NK-92 (cell line): ENCODE measurements around the gene CLDN1.

Source experiments
- DNase-seq: peaks from one replicate; lab custom pipeline; 2025; ENCODE audit not compliant: unreplicated experiment; lab: John Stamatoyannopoulos, UW

CLDN1 gene

DNA sequence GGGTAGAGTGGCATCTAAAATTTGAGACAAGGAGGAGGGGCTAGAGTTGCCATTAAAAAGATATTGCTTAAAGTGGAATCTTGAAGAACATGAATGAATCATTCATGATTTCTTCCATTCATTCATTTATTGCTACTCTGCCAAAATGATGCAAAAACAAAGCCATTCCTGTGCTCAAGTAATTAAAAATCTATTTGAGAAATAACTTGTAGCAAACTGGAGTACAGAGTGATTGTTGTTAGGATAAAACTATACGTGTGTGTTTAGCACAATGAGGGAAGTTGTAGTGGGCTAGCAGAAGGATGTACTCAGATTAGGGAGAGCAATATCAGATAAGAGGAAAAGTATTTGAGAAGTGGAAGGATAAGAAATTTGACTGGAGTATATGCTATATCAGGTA lies 11.7 kb upstream of the CLDN1 start:
- no peak for DNase-seq

GRCh38 chr3:190330936-190331734 lies 8.9 kb upstream of the CLDN1 start:
- no peak for DNase-seq

GRCh38 chr3:190326930-190327329 lies 4.7 kb upstream of the CLDN1 start:
- no peak for DNase-seq

GRCh38 chr3:190326361-190326760 lies 4.1 kb upstream of the CLDN1 start:
- DNase-seq: no peak

DNA sequence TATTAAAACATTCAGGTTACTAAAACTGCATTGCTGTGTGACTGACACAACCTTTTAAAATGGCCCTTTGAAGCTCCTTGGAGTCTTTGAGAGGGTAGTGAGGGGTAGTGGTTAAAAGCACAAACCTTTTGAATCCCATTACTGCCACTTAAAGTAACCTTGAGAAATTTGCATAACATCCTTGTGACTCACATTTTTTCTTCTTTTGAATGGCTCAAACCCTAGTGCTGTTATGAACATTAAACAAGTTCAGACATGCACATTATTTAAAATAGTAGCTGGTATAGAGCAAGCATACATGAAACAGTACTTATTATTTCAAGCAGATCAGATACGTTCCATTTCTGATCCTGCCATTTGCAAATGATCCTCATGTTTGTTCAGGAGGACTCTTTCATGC lies 3.7 kb upstream of the CLDN1 start:
- DNase-seq: no peak

- no peak for DNase-seq
These were observed 990 bp upstream of the CLDN1 start for GRCh38 chr3:190323246-190323626.

- no peak for DNase-seq
These were observed 479 bp upstream of the CLDN1 start for GRCh38 chr3:190322604-190323245.

DNA sequence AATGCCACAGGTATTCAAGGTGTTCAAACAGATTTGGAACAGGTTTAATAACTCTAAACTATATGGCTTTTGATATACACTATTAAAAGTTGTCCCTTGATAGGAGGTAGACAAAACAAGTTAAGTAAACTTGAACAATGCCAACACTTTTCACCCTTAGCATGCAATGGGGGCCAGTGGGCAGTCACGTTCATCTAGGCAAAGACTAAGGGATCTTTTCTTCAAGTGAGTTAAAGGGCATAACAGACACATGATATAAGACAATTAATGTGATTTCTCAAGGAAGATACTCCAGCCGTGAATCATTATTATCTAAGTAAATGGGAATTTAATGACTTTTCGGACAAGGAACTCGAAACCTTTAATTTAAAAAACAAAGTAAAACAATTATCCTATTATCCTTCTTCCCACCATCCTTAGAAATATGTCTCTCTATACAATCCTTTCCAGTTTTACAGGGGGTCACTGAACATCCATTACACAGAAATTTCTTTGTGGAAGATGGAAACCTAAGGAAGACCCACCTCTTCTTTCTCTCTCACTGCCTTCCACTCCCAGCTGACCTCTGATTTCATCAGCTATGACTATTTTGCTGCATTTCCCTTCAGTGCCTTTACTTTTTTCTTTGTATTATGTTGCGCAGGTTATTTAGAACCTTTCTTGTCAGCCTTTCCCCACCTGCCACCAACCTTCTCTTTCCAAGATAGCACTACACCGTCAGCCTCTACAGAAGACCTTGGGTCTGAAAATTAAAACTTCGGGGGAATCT lies 1.5 kb downstream of the CLDN1 start:
- no peak for DNase-seq

DNA sequence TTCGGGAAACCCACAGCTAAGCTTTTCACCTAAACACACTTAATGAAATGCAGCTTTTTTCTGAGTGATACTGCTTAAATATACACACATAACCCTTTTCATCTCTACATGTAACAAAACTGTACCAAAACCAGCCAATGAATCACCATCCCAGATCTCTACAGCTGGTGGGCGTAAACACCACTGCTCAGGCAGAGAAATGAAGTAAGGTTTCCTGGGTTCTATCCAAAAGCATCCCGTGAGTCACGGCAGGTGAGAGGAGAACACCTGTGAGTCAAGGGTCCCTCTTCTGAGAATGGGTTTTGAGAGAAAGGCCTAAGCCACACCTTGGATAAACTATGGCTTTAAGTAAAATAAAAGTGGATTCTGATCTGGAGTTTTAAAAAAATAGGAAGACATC lies 2.6 kb downstream of the CLDN1 start:
- DNase-seq: no peak

DNA sequence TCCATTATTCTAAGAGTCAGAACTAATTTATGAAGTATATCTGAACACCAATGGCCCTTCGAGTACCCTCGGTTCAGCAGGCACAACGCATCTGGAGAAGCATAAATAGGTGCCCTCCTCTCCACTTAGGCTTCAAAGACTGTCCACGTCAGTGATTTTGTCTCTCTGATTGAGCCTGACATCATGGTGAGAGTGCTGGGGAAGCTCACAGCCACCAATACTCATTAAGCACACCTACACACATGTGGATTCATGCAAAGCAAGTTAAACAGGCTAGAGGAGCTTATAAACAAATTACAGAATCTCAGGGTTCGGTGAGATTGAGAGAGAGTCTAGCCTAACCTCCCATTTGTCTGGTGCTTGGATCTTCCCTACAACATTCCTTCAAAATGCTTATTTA lies 3.6 kb downstream of the CLDN1 start:
- no peak for DNase-seq

- no peak for DNase-seq
These were observed 7.5 kb downstream of the CLDN1 start for GRCh38 chr3:190314741-190315140.

DNA sequence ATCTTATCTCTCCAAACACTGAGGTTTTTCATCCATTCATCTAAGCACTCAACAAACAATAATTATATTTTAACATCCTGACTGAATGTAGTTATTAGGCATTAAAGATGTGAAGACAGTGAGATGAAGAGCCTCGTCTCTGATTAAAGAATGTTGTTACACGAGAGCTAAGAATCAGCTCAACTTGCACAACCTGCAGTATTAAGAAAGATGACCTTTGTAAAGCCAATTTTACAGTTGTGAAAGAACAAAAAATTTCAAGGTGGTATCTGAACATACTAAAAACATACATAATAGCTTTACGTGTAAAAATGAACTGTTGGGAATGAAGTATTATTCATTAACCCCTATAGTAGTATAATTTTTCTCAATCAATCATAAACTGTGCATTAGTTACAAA lies 12.8 kb downstream of the CLDN1 start:
- no peak for DNase-seq

GRCh38 chr3:190308154-190308553 lies 14.1 kb downstream of the CLDN1 start:
- DNase-seq: no peak

DNA sequence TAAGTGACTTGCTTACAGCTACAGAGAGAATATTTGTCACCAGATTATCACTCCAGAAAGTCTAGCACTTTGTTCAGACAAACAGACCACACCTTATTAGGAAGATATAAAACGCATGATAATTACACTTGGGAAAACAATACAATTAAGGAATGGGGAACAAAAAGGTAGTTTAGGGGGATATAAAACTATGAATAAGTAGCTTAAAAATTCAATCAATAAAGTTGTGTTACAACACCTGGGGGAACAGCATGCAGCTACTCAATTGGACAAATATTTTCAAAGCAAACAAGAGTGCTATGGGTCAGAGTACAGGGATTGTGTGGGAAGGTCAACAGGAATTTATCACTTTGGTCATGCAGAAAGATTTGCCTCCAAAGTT lies 15.1 kb downstream of the CLDN1 start:
- DNase-seq: no peak

DNA sequence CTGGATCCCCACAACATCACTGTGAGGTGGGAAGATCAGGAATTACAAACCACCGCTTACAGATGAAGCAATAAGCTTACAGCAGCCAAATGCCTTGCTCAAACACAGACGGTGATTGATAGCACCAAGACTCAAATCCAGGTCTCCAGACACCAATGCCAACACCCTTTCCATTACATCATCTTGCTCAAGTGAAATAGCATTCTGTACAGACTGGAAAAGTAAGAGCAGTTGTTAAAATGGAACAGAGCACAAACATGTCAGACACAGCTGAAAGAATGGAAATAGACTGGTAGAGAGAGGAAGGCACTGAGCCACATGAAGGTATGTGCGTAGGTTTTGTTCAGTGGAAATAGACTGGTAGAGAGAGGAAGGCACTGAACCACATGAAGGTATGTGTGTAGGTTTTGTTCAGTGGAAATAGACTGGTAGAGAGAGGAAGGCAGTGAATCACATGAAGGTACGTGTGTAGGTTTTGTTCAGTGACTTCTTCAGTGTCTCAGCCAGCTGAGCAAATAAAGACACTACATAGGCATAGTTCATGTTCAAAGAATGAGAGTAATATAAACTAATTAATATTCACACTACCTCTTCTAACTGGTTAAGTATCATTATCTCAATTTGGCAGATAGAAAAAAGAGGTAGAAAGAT lies 15.6 kb downstream of the CLDN1 start:
- no peak for DNase-seq

DNA sequence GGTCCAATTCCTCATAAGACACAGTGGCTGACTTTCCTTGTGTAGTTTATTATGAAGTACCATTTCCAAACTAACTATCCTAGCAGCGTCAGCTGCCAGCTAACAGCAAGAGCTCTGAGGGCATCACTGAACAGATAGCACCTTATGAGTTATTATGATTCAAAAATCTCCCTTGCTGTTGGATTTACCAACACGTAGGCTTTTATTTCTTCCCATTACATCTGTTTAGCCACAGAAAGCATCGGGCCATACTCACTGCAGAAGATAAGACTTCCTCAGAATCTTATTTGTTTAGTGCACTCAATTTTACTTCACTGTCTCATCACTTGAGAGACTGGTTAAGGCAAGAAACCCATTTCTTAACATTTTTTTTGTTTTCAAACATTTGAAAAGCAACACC lies 16.2 kb downstream of the CLDN1 start:
- no peak for DNase-seq

GRCh38 chr3:190305406-190305805 lies 16.8 kb downstream of the CLDN1 start:
- no peak for DNase-seq

DNA sequence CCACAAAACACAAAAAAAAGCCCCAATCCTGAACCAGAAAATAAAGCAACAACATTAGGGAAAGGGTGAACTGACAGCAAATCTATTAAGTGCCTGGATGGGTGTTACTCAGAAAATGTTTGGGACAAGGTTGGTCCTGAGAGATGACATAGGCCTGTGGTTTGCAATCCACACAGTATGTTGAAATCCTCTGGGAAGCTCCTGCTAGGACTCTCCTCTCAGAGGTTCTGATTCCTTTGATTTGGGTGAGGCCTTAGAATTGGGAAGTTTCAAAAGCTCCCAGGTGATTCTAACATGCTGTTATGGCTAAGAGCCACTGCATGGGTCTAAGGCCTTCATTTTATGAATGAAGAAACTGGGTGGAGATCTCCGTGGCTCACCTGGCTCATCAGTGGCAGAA lies 18.4 kb downstream of the CLDN1 start:
- no peak for DNase-seq

GRCh38 chr3:190302212-190302867 lies 19.9 kb downstream of the CLDN1 start:
- no peak for DNase-seq

GRCh38 chr3:190301591-190301990 lies 20.7 kb downstream of the CLDN1 start:
- DNase-seq: no peak

GRCh38 chr3:190299969-190300368 lies 22.3 kb downstream of the CLDN1 start:
- no peak for DNase-seq
